Measurements from ENCODE around the gene CLASP1. TPM values are rescaled to one million over a fixed set of nuclear protein-coding genes. Genes with fewer than 3 reads are reported as not detected.
"Not testable (repeated sequence)": the region's sequence is repeated elsewhere in the genome, so short reads cannot be mapped to it uniquely, and the experiment has no call there.

CLASP1 gene
- polyA plus RNA-seq, 1 donor (not counting 4 experiments of a cell fraction or from before 2014, with no cell fraction given) = 16.7 TPM

GRCh38 chr2:121643877-121644276 is 5.4 kb downstream of the CLASP1 start:
- no peak for DNase-seq (ENCODE audit: low read depth, low spot score)
- TF ChIP-seq CTCF (optimal IDR thresholded peaks at IDR 0.05 in 1 of 3, IDR thresholded peaks at IDR 0.05 in 1 of 3, conservative IDR thresholded peaks at IDR 0.05 in 1 of 3; ENCODE audit: extremely low read depth in 1 of 3, insufficient read depth in 2 of 3, low read length in 3 of 3) (no peak), EZH2 (IDR thresholded peaks at IDR 0.05; ENCODE audit: low read length) (no peak)
- Histone ChIP-seq H3K4me3 (ENCODE audit: control insufficient read depth in 2 of 3, extremely low read depth in 1 of 3, insufficient read depth in 2 of 3, low read depth in 1 of 3, low read length in 3 of 3) (no peak overlapping the region), H3K27me3 (ENCODE audit: control insufficient read depth, extremely low read depth, insufficient read depth, low read length) (no peaks in the 10 kb centered on the region), H3K9me1 (ENCODE audit: control insufficient read depth, extremely low read depth, insufficient read depth, low read length) (no peaks in the 10 kb centered on the region), H2AFZ (ENCODE audit: control insufficient read depth, low read length) (no peak overlapping the region), H3K9ac (ENCODE audit: control insufficient read depth, extremely low read depth, insufficient read depth, low read length) (no peak overlapping the region), H3K79me2 (ENCODE audit: control insufficient read depth, insufficient read depth, low read length) (peaks cover 94% of the 10 kb centered on the region), H3K9me3 (ENCODE audit: control insufficient read depth, low read depth, low read length) (no peaks in the 10 kb centered on the region), H3K4me2 (ENCODE audit: control insufficient read depth, extremely low read depth, insufficient read depth, low read depth, low read length) (no peak overlapping the region), H3K36me3 (ENCODE audit: control insufficient read depth in 2 of 2, extremely low read depth in 1 of 2, insufficient read depth in 2 of 2, low read length in 2 of 2) (no peaks in the 10 kb centered on the region), H3K27ac (ENCODE audit: control insufficient read depth, insufficient read depth, low read length) (no peak overlapping the region), H4K20me1 (ENCODE audit: control insufficient read depth, extremely low read depth, insufficient read depth, low read length) (no peaks in the 10 kb centered on the region), H3K4me1 (ENCODE audit: control insufficient read depth, extremely low read depth, insufficient read depth, low read length) (peaks cover 9% of the 10 kb centered on the region)
- FAIRE-seq = no peak
- dilution Hi-C loops (cut with MboI; ENCODE audit: extremely low pct_ligation_motif_present, low sequenced_read_pairs) = no loop called here

DNA sequence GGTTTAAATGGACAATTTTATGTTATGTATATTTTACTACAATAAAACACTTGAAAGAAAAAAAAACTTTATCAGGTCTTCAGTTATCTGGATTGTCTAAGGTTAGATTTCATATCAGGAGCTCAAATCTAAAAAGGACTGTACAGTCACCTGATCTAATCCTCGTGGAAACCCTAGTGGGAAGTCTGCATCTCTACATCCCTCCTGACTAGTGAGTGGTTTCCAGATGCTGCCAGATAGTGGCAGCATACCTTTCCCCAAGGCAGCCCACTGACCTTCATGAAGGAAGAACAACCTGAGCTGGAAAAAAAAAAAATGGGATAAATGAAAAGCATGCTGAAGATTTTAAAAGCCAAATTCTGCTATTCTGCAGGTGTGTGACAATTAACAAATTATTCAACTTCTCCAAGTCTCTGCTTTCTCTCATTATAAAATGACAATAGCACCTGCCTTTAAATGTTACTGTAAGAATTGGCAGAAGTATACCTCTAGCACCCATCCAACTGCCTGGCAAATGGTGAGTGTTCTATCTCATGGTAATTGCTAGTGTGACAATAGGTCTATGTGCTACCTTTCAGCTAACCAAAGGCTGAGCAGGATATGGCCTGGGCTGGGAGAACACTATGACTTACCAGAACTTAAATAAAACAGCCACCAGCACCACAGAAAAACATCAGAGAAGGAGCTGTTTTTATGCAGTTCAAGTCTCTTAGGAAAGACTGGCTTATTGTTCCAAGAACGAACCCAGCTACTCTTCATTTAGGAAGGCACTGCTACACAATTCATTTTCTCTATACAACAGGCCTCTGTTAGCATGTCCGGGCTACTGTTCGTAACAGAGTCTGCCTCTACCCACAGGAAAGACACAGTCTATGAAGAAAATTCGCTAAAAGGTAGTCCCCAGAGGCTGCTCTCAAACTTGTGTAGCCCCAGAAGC is 8.6 kb downstream of the CLASP1 start:
- Histone ChIP-seq H3K4me1 (ENCODE audit: control insufficient read depth, extremely low read depth, insufficient read depth, low read length) (peaks cover 2% of the 10 kb centered on the region), H3K27ac (ENCODE audit: control insufficient read depth, insufficient read depth, low read length) (no peak overlapping the region), H3K4me2 (ENCODE audit: control insufficient read depth, extremely low read depth, insufficient read depth, low read depth, low read length) (no peak overlapping the region), H3K4me3 (ENCODE audit: control insufficient read depth in 2 of 3, extremely low read depth in 1 of 3, insufficient read depth in 2 of 3, low read depth in 1 of 3, low read length in 3 of 3) (no peak overlapping the region), H3K9me1 (ENCODE audit: control insufficient read depth, extremely low read depth, insufficient read depth, low read length) (no peaks in the 10 kb centered on the region), H3K9me3 (ENCODE audit: control insufficient read depth, low read depth, low read length) (no peaks in the 10 kb centered on the region), H3K9ac (ENCODE audit: control insufficient read depth, extremely low read depth, insufficient read depth, low read length) (no peak overlapping the region), H3K79me2 (ENCODE audit: control insufficient read depth, insufficient read depth, low read length) (peaks cover 90% of the 10 kb centered on the region), H4K20me1 (ENCODE audit: control insufficient read depth, extremely low read depth, insufficient read depth, low read length) (no peaks in the 10 kb centered on the region), H2AFZ (ENCODE audit: control insufficient read depth, low read length) (no peak overlapping the region), H3K36me3 (ENCODE audit: control insufficient read depth in 2 of 2, extremely low read depth in 1 of 2, insufficient read depth in 2 of 2, low read length in 2 of 2) (no peaks in the 10 kb centered on the region), H3K27me3 (ENCODE audit: control insufficient read depth, extremely low read depth, insufficient read depth, low read length) (no peaks in the 10 kb centered on the region)
- dilution Hi-C loops (cut with MboI; ENCODE audit: extremely low pct_ligation_motif_present, low sequenced_read_pairs) = no loop called here
- no peak for FAIRE-seq
- TF ChIP-seq CTCF (optimal IDR thresholded peaks at IDR 0.05 in 1 of 3, IDR thresholded peaks at IDR 0.05 in 1 of 3, conservative IDR thresholded peaks at IDR 0.05 in 1 of 3; ENCODE audit: extremely low read depth in 1 of 3, insufficient read depth in 2 of 3, low read length in 3 of 3) = no peak
- TF ChIP-seq EZH2 (IDR thresholded peaks at IDR 0.05; ENCODE audit: low read length) = no peak
- no peak for DNase-seq (ENCODE audit: low read depth, low spot score)

- H3K9me3 ChIP-seq (ENCODE audit: control insufficient read depth, low read depth, low read length); H4K20me1 ChIP-seq (ENCODE audit: control insufficient read depth, extremely low read depth, insufficient read depth, low read length); H3K4me3 ChIP-seq (ENCODE audit: control insufficient read depth in 2 of 3, extremely low read depth in 1 of 3, insufficient read depth in 2 of 3, low read depth in 1 of 3, low read length in 3 of 3); DNase-seq (ENCODE audit: low read depth, low spot score); H2AFZ ChIP-seq (ENCODE audit: control insufficient read depth, low read length); FAIRE-seq; dilution Hi-C loops (cut with MboI; ENCODE audit: extremely low pct_ligation_motif_present, low sequenced_read_pairs); H3K4me2 ChIP-seq (ENCODE audit: control insufficient read depth, extremely low read depth, insufficient read depth, low read depth, low read length); H3K9ac ChIP-seq (ENCODE audit: control insufficient read depth, extremely low read depth, insufficient read depth, low read length); H3K36me3 ChIP-seq (ENCODE audit: control insufficient read depth in 2 of 2, extremely low read depth in 1 of 2, insufficient read depth in 2 of 2, low read length in 2 of 2); H3K27me3 ChIP-seq (ENCODE audit: control insufficient read depth, extremely low read depth, insufficient read depth, low read length); H3K4me1 ChIP-seq (ENCODE audit: control insufficient read depth, extremely low read depth, insufficient read depth, low read length); H3K9me1 ChIP-seq (ENCODE audit: control insufficient read depth, extremely low read depth, insufficient read depth, low read length); H3K27ac ChIP-seq (ENCODE audit: control insufficient read depth, insufficient read depth, low read length): not testable (repeated sequence)
- peaks cover 85% of the 10 kb centered on the region for H3K79me2 ChIP-seq (ENCODE audit: control insufficient read depth, insufficient read depth, low read length)
These were observed 9.4 kb downstream of the CLASP1 start for GRCh38 chr2:121639846-121640245.

Measured in keratinocyte (primary cell).